HEK293 (cell line): ENCODE measurements around the gene ZNF804A.

Source experiments
- KLF1 ChIP-seq: fragments of 450-650 bp; formaldehyde crosslinking; IDR thresholded peaks from 2 replicates; pipeline ENCODE4 v1.5.1; 2016; ENCODE audit warnings: missing biosample characterization, missing genetic modification characterization
- OVOL3 ChIP-seq: fragments of 450-650 bp; formaldehyde crosslinking; IDR thresholded peaks from 2 replicates; pipeline ENCODE4 v1.5.1; 2016; ENCODE audit warnings: missing biosample characterization, missing genetic modification characterization
- TCF7L2 ChIP-seq: IDR thresholded peaks from 2 replicates; pipeline ENCODE4 v1.6.1; 2011; ENCODE audit warnings: low read depth, mild to moderate bottlenecking, inconsistent platforms, low read length, moderate library complexity, borderline replicate concordance
- ZBTB17 ChIP-seq: fragments of 450-650 bp; formaldehyde crosslinking; IDR thresholded peaks from 2 replicates; pipeline ENCODE4 v1.5.1; 2016; ENCODE audit warnings: missing biosample characterization, missing genetic modification characterization
- ZNF292 ChIP-seq: fragments of 450-650 bp; formaldehyde crosslinking; IDR thresholded peaks from 2 replicates; pipeline ENCODE4 v1.5.1; 2016; ENCODE audit warnings: low read depth, missing biosample characterization, missing genetic modification characterization, borderline replicate concordance
- ZNF433 ChIP-seq: fragments of 450-650 bp; formaldehyde crosslinking; IDR thresholded peaks from 2 replicates; pipeline ENCODE4 v1.5.1; 2016; ENCODE audit warnings: missing biosample characterization, missing genetic modification characterization, low read depth
- ZNF76 ChIP-seq: fragments of 450-650 bp; formaldehyde crosslinking; IDR thresholded peaks from 2 replicates; pipeline ENCODE4; 2016; ENCODE audit warnings: low read depth, missing biosample characterization, missing genetic modification characterization, borderline replicate concordance
- TF ChIP-seq, protein P1 (sequence below): fragments of 450-650 bp; formaldehyde crosslinking; IDR thresholded peaks from 2 replicates; pipeline ENCODE4 v1.5.1; 2016; ENCODE audit warnings: missing biosample characterization, missing genetic modification characterization

GRCh38 chr2:184562532-184562931 is 35.8 kb upstream of the ZNF804A start:
- TF ChIP-seq, protein P1, sequence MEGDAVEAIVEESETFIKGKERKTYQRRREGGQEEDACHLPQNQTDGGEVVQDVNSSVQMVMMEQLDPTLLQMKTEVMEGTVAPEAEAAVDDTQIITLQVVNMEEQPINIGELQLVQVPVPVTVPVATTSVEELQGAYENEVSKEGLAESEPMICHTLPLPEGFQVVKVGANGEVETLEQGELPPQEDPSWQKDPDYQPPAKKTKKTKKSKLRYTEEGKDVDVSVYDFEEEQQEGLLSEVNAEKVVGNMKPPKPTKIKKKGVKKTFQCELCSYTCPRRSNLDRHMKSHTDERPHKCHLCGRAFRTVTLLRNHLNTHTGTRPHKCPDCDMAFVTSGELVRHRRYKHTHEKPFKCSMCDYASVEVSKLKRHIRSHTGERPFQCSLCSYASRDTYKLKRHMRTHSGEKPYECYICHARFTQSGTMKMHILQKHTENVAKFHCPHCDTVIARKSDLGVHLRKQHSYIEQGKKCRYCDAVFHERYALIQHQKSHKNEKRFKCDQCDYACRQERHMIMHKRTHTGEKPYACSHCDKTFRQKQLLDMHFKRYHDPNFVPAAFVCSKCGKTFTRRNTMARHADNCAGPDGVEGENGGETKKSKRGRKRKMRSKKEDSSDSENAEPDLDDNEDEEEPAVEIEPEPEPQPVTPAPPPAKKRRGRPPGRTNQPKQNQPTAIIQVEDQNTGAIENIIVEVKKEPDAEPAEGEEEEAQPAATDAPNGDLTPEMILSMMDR (tag by site-specific recombination): no peak
- TF ChIP-seq ZNF76 (tag by site-specific recombination): no peak
- no peak for TF ChIP-seq ZNF433 (tag by site-specific recombination)
- no peak for TF ChIP-seq TCF7L2
- no peak for TF ChIP-seq KLF1 (tag by site-specific recombination)
- TF ChIP-seq ZBTB17 (tag by site-specific recombination): no peak
- no peak for TF ChIP-seq ZNF292 (tag by site-specific recombination)
- no peak for TF ChIP-seq OVOL3 (tag by site-specific recombination)
